Measurements from ENCODE around the gene WDPCP.

Gene WDPCP

DNA sequence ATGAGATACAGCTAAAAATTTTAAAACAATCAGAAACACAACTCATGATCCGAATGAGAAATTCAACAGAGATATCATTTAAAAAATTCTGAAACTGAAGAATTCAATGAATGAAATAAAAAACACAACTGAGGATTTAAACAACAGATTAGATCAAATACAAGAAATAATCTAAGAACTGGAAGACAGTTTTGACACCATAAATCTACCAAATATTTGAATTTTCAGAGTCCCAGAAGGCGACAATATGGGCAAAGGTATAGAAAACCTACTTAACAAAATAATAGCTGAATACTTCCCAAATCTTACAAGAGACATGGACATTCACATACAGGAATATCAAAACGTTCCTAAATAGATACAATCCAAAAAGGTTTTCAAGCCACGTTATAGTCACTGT lies 315.7 kb downstream of the WDPCP start:
- no peak for ATAC-seq
- TF ChIP-seq BACH2 (CRISPR knock-in tag; IDR thresholded peaks at IDR 0.05; ENCODE audit: borderline replicate concordance): no peak

DNA sequence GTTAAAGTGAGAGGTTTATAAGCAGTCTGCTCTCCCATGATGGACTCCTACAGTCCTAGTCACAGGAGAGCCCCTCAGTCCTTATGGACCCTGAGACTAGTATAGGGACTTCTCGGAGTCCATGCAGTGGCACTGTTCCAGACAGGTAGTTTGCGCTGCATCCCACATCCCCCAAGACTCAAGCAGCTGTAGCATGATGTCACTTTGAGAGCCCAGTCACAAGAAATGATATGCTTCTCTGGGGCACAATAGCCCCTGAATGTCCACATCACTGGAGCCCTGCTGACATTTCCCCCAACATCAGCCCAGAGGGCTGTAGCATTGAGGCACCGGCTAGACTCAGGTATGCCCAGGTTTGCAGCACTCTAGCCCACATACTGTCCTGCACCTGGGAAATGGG lies 317.6 kb downstream of the WDPCP start:
- TF ChIP-seq, protein P1, sequence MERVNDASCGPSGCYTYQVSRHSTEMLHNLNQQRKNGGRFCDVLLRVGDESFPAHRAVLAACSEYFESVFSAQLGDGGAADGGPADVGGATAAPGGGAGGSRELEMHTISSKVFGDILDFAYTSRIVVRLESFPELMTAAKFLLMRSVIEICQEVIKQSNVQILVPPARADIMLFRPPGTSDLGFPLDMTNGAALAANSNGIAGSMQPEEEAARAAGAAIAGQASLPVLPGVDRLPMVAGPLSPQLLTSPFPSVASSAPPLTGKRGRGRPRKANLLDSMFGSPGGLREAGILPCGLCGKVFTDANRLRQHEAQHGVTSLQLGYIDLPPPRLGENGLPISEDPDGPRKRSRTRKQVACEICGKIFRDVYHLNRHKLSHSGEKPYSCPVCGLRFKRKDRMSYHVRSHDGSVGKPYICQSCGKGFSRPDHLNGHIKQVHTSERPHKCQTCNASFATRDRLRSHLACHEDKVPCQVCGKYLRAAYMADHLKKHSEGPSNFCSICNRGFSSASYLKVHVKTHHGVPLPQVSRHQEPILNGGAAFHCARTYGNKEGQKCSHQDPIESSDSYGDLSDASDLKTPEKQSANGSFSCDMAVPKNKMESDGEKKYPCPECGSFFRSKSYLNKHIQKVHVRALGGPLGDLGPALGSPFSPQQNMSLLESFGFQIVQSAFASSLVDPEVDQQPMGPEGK (CRISPR knock-in tag; IDR thresholded peaks at IDR 0.05; ENCODE audit: borderline replicate concordance): no peak
- TF ChIP-seq TOX (CRISPR knock-in tag; IDR thresholded peaks at IDR 0.05; ENCODE audit: borderline replicate concordance) (no peak), ZNF565 (CRISPR knock-in tag; conservative IDR thresholded peaks at IDR 0.05; ENCODE audit: low read depth) (no peak), CSDC2 (CRISPR knock-in tag; IDR thresholded peaks at IDR 0.05) (no peak), OSR1 (CRISPR knock-in tag; IDR thresholded peaks at IDR 0.05) (no peak), ZNF70 (CRISPR knock-in tag; IDR thresholded peaks at IDR 0.05) (no peak), ISL1 (CRISPR knock-in tag; IDR thresholded peaks at IDR 0.05) (no peak), ZFP30 (CRISPR knock-in tag; IDR thresholded peaks at IDR 0.05) (no peak)
- TF ChIP-seq, protein P2, sequence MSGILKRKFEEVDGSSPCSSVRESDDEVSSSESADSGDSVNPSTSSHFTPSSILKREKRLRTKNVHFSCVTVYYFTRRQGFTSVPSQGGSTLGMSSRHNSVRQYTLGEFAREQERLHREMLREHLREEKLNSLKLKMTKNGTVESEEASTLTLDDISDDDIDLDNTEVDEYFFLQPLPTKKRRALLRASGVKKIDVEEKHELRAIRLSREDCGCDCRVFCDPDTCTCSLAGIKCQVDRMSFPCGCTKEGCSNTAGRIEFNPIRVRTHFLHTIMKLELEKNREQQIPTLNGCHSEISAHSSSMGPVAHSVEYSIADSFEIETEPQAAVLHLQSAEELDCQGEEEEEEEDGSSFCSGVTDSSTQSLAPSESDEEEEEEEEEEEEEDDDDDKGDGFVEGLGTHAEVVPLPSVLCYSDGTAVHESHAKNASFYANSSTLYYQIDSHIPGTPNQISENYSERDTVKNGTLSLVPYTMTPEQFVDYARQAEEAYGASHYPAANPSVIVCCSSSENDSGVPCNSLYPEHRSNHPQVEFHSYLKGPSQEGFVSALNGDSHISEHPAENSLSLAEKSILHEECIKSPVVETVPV (CRISPR knock-in tag; IDR thresholded peaks at IDR 0.05): no peak
- TF ChIP-seq, protein P3, sequence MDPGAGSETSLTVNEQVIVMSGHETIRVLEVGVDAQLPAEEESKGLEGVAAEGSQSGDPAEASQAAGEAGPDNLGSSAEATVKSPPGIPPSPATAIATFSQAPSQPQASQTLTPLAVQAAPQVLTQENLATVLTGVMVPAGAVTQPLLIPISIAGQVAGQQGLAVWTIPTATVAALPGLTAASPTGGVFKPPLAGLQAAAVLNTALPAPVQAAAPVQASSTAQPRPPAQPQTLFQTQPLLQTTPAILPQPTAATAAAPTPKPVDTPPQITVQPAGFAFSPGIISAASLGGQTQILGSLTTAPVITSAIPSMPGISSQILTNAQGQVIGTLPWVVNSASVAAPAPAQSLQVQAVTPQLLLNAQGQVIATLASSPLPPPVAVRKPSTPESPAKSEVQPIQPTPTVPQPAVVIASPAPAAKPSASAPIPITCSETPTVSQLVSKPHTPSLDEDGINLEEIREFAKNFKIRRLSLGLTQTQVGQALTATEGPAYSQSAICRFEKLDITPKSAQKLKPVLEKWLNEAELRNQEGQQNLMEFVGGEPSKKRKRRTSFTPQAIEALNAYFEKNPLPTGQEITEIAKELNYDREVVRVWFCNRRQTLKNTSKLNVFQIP (CRISPR knock-in tag; IDR thresholded peaks at IDR 0.05; ENCODE audit: borderline replicate concordance, low read depth): no peak
- ATAC-seq: no peak

DNA sequence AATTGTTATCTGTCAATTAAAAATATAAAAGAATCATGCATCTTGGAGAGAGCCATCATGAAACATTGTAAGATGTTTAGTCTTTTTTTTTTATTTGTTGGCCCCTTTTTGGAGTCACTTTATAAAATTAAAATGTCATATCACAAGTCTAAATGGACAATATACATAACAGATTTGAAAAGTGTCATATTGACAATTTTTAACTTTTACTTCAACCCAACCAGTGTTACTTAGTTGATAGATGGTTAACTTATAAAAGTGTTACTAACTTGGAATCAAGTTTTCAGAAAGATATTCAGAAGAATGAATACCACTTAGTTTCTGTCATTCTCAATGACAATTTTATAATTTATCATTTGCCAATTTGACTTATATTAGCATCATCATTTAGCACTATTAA lies 319.3 kb downstream of the WDPCP start:
- no peak for ATAC-seq
- TF ChIP-seq PPARA (CRISPR knock-in tag; IDR thresholded peaks at IDR 0.05; ENCODE audit: borderline replicate concordance) (no peak), ARNTL (CRISPR knock-in tag; IDR thresholded peaks at IDR 0.05; ENCODE audit: borderline replicate concordance, low read depth) (no peak), ZFP3 (CRISPR knock-in tag; IDR thresholded peaks at IDR 0.05) (no peak), RARB (CRISPR knock-in tag; IDR thresholded peaks at IDR 0.05) (no peak)

DNA sequence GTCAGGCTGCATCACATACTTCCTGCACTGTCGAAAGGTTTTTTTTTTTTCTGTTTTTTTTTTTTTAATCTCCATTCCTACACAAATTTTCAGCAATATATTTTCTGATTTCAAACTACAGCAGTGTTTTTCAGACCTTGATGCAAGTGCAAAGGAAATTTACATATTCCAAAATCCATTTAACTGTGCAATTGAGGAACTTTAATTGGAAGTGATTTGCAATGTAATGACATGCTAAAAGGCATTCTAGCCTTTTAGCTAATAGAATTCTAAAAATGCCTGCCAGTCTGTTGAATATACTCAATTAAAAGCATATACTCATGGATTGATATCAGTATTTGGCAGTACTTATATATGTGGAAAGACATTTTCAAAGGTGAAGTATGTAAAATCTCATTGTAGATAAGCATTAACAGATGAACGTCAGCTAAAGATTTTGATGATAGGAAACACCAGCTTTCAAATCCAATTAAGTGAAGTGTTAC lies 327.1 kb downstream of the WDPCP start:
- no peak for ATAC-seq

DNA sequence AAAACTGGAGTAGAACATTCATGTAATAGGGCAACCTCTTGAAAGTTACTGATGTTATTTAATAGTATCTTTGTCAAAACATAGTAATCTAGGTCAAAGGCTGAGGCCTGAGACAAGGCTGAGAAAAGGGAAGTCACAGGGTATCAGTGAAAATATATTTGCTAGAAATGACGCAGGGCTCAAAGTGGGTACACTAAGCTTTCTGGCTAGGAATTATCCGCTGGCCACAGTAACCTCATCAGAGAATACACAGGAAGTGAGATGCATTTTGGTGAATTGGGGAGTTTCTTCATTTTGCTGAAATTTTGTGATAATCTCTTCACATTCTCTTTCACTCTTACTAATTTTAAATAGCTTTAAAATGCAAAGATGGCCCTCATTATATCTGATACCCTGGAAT lies 330.8 kb downstream of the WDPCP start:
- no peak for ATAC-seq
- TF ChIP-seq, protein P1 (CRISPR knock-in tag; IDR thresholded peaks at IDR 0.05; ENCODE audit: borderline replicate concordance): no peak
- TF ChIP-seq ZNF70 (CRISPR knock-in tag; IDR thresholded peaks at IDR 0.05) (no peak), TOX (CRISPR knock-in tag; IDR thresholded peaks at IDR 0.05; ENCODE audit: borderline replicate concordance) (no peak), ARNTL (CRISPR knock-in tag; IDR thresholded peaks at IDR 0.05; ENCODE audit: borderline replicate concordance, low read depth) (no peak), TCF4 (CRISPR knock-in tag; IDR thresholded peaks at IDR 0.05; ENCODE audit: borderline replicate concordance) (no peak), ZFP3 (CRISPR knock-in tag; IDR thresholded peaks at IDR 0.05) (no peak), RARB (CRISPR knock-in tag; IDR thresholded peaks at IDR 0.05) (no peak), ISL1 (CRISPR knock-in tag; IDR thresholded peaks at IDR 0.05) (no peak), ESRRG (CRISPR knock-in tag; IDR thresholded peaks at IDR 0.05) (no peak), CSDC2 (CRISPR knock-in tag; IDR thresholded peaks at IDR 0.05) (no peak), ZC3H10 (CRISPR knock-in tag; IDR thresholded peaks at IDR 0.05) (no peak), PPARA (CRISPR knock-in tag; IDR thresholded peaks at IDR 0.05; ENCODE audit: borderline replicate concordance) (no peak)
- TF ChIP-seq, protein P4, sequence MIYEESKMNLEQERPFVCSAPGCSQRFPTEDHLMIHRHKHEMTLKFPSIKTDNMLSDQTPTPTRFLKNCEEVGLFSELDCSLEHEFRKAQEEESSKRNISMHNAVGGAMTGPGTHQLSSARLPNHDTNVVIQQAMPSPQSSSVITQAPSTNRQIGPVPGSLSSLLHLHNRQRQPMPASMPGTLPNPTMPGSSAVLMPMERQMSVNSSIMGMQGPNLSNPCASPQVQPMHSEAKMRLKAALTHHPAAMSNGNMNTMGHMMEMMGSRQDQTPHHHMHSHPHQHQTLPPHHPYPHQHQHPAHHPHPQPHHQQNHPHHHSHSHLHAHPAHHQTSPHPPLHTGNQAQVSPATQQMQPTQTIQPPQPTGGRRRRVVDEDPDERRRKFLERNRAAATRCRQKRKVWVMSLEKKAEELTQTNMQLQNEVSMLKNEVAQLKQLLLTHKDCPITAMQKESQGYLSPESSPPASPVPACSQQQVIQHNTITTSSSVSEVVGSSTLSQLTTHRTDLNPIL (CRISPR knock-in tag; IDR thresholded peaks at IDR 0.05; ENCODE audit: low read depth): no peak
- TF ChIP-seq, protein P2 (CRISPR knock-in tag; IDR thresholded peaks at IDR 0.05): no peak

More for the DNA sequence above, 327.1 kb downstream of the WDPCP start:
- TF ChIP-seq ISL1 (CRISPR knock-in tag; IDR thresholded peaks at IDR 0.05) (peak; percentile 95), TCF4 (CRISPR knock-in tag; IDR thresholded peaks at IDR 0.05; ENCODE audit: borderline replicate concordance) (0 out of 2 replicates have a peak, but pooled peaks have one; percentile 10), ZNF565 (CRISPR knock-in tag; conservative IDR thresholded peaks at IDR 0.05; ENCODE audit: low read depth) (no peak), PPARA (CRISPR knock-in tag; IDR thresholded peaks at IDR 0.05; ENCODE audit: borderline replicate concordance) (no peak)
- TF ChIP-seq, protein P1 (CRISPR knock-in tag; IDR thresholded peaks at IDR 0.05; ENCODE audit: borderline replicate concordance): no peak
